ENCODE data around the gene BCL6B. TPM values are rescaled to one million over a fixed set of nuclear protein-coding genes. Genes with fewer than 3 reads are reported as not detected.
"Not testable (repeated sequence)": the region's sequence is repeated elsewhere in the genome, so short reads cannot be mapped to it uniquely, and the experiment has no call there.

The BCL6B gene
- total RNA-seq, 3 donors from 2014 or later: 1.4 to 5.9 (median 4.1) TPM

DNA sequence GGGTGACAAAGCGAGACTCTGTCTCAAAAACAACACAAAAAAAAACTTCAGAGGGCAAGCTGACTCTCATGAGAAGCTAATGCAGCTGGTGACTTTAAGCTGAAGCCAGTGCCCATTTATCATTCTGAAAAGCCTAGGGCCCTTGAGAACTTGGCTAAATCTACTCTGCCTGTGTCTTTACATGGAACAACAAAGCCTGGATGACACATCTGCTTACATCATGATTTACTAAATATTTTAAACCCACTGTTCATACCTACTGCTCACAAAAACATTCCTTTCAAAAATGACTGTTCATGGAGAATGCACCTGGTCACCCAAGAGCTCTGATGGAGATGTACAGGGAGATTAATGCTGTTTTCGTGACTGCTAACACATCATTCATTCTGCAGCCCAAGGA lies 33.1 kb upstream of the BCL6B start:
- TF ChIP-seq, protein P1, sequence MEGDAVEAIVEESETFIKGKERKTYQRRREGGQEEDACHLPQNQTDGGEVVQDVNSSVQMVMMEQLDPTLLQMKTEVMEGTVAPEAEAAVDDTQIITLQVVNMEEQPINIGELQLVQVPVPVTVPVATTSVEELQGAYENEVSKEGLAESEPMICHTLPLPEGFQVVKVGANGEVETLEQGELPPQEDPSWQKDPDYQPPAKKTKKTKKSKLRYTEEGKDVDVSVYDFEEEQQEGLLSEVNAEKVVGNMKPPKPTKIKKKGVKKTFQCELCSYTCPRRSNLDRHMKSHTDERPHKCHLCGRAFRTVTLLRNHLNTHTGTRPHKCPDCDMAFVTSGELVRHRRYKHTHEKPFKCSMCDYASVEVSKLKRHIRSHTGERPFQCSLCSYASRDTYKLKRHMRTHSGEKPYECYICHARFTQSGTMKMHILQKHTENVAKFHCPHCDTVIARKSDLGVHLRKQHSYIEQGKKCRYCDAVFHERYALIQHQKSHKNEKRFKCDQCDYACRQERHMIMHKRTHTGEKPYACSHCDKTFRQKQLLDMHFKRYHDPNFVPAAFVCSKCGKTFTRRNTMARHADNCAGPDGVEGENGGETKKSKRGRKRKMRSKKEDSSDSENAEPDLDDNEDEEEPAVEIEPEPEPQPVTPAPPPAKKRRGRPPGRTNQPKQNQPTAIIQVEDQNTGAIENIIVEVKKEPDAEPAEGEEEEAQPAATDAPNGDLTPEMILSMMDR (IDR thresholded peaks at IDR 0.05): no peak
- TF ChIP-seq POLR2AphosphoS5 (IDR thresholded peaks at IDR 0.05) (no peak), POLR2A (IDR thresholded peaks at IDR 0.05) (no peak)
- intact Hi-C loops (cut with DNase I; ENCODE audit: low total_unique reads): no loop called here
- Histone ChIP-seq H3K4me1 (no peaks in the 10 kb centered on the region), H3K27ac (no peak overlapping the region), H3K9me3 (no peaks in the 10 kb centered on the region), H3K27me3 (no peaks in the 10 kb centered on the region), H3K36me3 (no peaks in the 10 kb centered on the region), H3K4me3 (no peak overlapping the region)
- DNase-seq (ENCODE audit: low spot score in 2 of 2): no peak

GRCh38 chr17:6993613-6994056 lies 29.2 kb upstream of the BCL6B start:
- DNase-seq (ENCODE audit: low spot score in 2 of 2); H3K36me3 ChIP-seq; H3K4me1 ChIP-seq; H3K27ac ChIP-seq; intact Hi-C loops (cut with DNase I; ENCODE audit: low total_unique reads); H3K4me3 ChIP-seq; H3K27me3 ChIP-seq; H3K9me3 ChIP-seq: not testable (repeated sequence)

GRCh38 chr17:6994118-6994598 lies 28.7 kb upstream of the BCL6B start:
- TF ChIP-seq, protein P1 (IDR thresholded peaks at IDR 0.05): no peak
- no peak for TF ChIP-seq POLR2AphosphoS5 (IDR thresholded peaks at IDR 0.05)
- TF ChIP-seq POLR2A (IDR thresholded peaks at IDR 0.05): no peak
- DNase-seq (ENCODE audit: low spot score in 2 of 2): no peak
- Histone ChIP-seq H3K4me1 (peaks cover 0 to 6% of the 10 kb centered on the region in 2 donors), H3K9me3 (no peaks in the 10 kb centered on the region), H3K27me3 (no peaks in the 10 kb centered on the region), H3K36me3 (peaks cover 2% of the 10 kb centered on the region), H3K27ac (no peak overlapping the region), H3K4me3 (no peak overlapping the region)
- intact Hi-C loops (cut with DNase I; ENCODE audit: low total_unique reads): no loop called here

GRCh38 chr17:6994666-6995256 lies 28.1 kb upstream of the BCL6B start:
- H3K9me3 ChIP-seq: no peaks in the 10 kb centered on the region
- DNase-seq (ENCODE audit: low spot score in 2 of 2): no peak
- no peak for TF ChIP-seq POLR2AphosphoS5 (IDR thresholded peaks at IDR 0.05)
- no peak for TF ChIP-seq POLR2A (IDR thresholded peaks at IDR 0.05)
- TF ChIP-seq, protein P1 (IDR thresholded peaks at IDR 0.05): no peak
- peaks cover 8% of the 10 kb centered on the region for H3K36me3 ChIP-seq
- H3K27me3 ChIP-seq: no peaks in the 10 kb centered on the region
- H3K4me3 ChIP-seq: no peak overlapping the region
- peaks cover 0 to 6% of the 10 kb centered on the region in 2 donors for H3K4me1 ChIP-seq
- no peak overlapping the region for H3K27ac ChIP-seq
- intact Hi-C loops (cut with DNase I; ENCODE audit: low total_unique reads): no loop called here

- DNase-seq (ENCODE audit: low spot score in 2 of 2): peak in 1 of 2 donors; percentile 56
- peaks cover 0 to 6% of the 10 kb centered on the region in 2 donors for H3K4me1 ChIP-seq
Observed at GRCh38 chr17:6995500-6996255, 27.2 kb upstream of the BCL6B start, which contains the start of gene ALOX12. TSS of gene ALOX12 (plus strand) at chr17:6996049. CDS start at chr17:6996118, 69 bp downstream.

More at GRCh38 chr17:6995500-6996255, 27.2 kb upstream of the BCL6B start, which contains the start of gene ALOX12:
- Histone ChIP-seq H3K27ac (no peak within 1 kb of the TSS), H3K9me3 (no peaks in the 10 kb centered on the region), H3K36me3 (peaks cover 8% of the 10 kb centered on the region), H3K4me3 (peak within 1 kb of the TSS; percentile 21 to 66 (median 47)), H3K27me3 (no peaks in the 10 kb centered on the region)
- intact Hi-C loops (cut with DNase I; ENCODE audit: low total_unique reads): no loop called here
- TF ChIP-seq POLR2A (IDR thresholded peaks at IDR 0.05) (no peak), POLR2AphosphoS5 (IDR thresholded peaks at IDR 0.05) (no peak)
- TF ChIP-seq, protein P1 (IDR thresholded peaks at IDR 0.05): no peak
